KMS-11 (cell line): ENCODE measurements around the gene FOXO1.

ENCODE experiments used
- H2AFZ ChIP-seq: fragments of 200-600 bp; sonication (generic); 2 replicates; pipeline ENCODE4 v1.6.1; 2016; ENCODE audit warnings: antibody characterized with exemption, mixed run types, low read depth
- H3K27ac ChIP-seq: fragments of 200-600 bp; sonication (generic); 2 replicates; pipeline ENCODE4 v1.6.1; 2016; ENCODE audit warnings: mild to moderate bottlenecking, mixed run types
- H3K27me3 ChIP-seq: fragments of 200-600 bp; sonication (generic); 2 replicates; pipeline ENCODE4 v1.6.1; 2017; ENCODE audit warnings: mild to moderate bottlenecking, low read depth, mixed run types, moderate library complexity; ENCODE audit not compliant: insufficient read depth
- H3K36me3 ChIP-seq: fragments of 200-600 bp; sonication (generic); 2 replicates; pipeline ENCODE4 v1.6.1; 2017; ENCODE audit warnings: mild to moderate bottlenecking, mixed run types; ENCODE audit not compliant: insufficient read depth
- H3K4me1 ChIP-seq: fragments of 200-600 bp; sonication (generic); 2 replicates; pipeline ENCODE4 v1.6.1; 2016; ENCODE audit warnings: mild to moderate bottlenecking, low read depth, mixed run types; ENCODE audit not compliant: poor library complexity, severe bottlenecking
- H3K4me2 ChIP-seq: fragments of 200-600 bp; sonication (generic); 2 replicates; pipeline ENCODE4 v1.7.0; 2016; ENCODE audit warnings: mild to moderate bottlenecking, mixed run types
- H3K4me3 ChIP-seq: fragments of 200-600 bp; sonication (generic); IDR thresholded peaks from 2 replicates; pipeline ENCODE4 v1.6.1; 2017; ENCODE audit warnings: low read depth, low read length, mixed read lengths; ENCODE audit not compliant: insufficient read depth
- H3K79me2 ChIP-seq: fragments of 200-600 bp; sonication (generic); 2 replicates; pipeline ENCODE4 v1.6.1; 2016; ENCODE audit warnings: low read depth, mixed run types; ENCODE audit not compliant: insufficient read depth
- H3K9ac ChIP-seq: fragments of 200-600 bp; sonication (generic); 2 replicates; pipeline ENCODE4 v1.6.1; 2016; ENCODE audit warnings: mild to moderate bottlenecking, mixed run types
- H4K20me1 ChIP-seq: fragments of 200-600 bp; sonication (generic); 2 replicates; pipeline ENCODE4 v1.6.1; 2016; ENCODE audit warnings: mild to moderate bottlenecking, mixed run types; ENCODE audit not compliant: insufficient read depth
- CTCF ChIP-seq: fragments of 200-600 bp; sonication (generic); conservative IDR thresholded peaks from 2 replicates; pipeline ENCODE4 v1.6.1; 2017; ENCODE audit warnings: low read depth, mild to moderate bottlenecking, antibody characterized with exemption, low read length, moderate library complexity, mixed read lengths

The FOXO1 gene

GRCh38 chr13:40640202-40640601 is 26.2 kb downstream of the FOXO1 start:
- no peaks in the 10 kb centered on the region for H3K27me3 ChIP-seq
- H3K9ac ChIP-seq = no peak overlapping the region
- H3K4me3 ChIP-seq = no peak overlapping the region
- H3K27ac ChIP-seq = no peak overlapping the region
- no peaks in the 10 kb centered on the region for H3K36me3 ChIP-seq
- peaks cover 34% of the 10 kb centered on the region; the same call in 1 of the 2 replicates for H3K79me2 ChIP-seq
- no peak overlapping the region for H3K4me2 ChIP-seq
- no peak overlapping the region for H2AFZ ChIP-seq
- peaks cover 36% of the 10 kb centered on the region for H3K4me1 ChIP-seq
- no peaks in the 10 kb centered on the region for H4K20me1 ChIP-seq
- no peak for TF ChIP-seq CTCF

GRCh38 chr13:40639221-40639681 is 27.2 kb downstream of the FOXO1 start:
- peaks cover 36% of the 10 kb centered on the region; the same call in 1 of the 2 replicates for H3K79me2 ChIP-seq
- TF ChIP-seq CTCF = no peak

GRCh38 chr13:40637643-40638042 is 28.8 kb downstream of the FOXO1 start:
- no peak for TF ChIP-seq CTCF
- Histone ChIP-seq H3K27me3 (no peaks in the 10 kb centered on the region), H2AFZ (no peak overlapping the region), H4K20me1 (no peaks in the 10 kb centered on the region), H3K27ac (no peak overlapping the region), H3K9ac (no peak overlapping the region), H3K4me1 (peaks cover 29% of the 10 kb centered on the region), H3K4me2 (no peak overlapping the region), H3K79me2 (peaks cover 48% of the 10 kb centered on the region; the same call in 1 of the 2 replicates), H3K4me3 (no peak overlapping the region), H3K36me3 (no peaks in the 10 kb centered on the region)

More at GRCh38 chr13:40639221-40639681, 27.2 kb downstream of the FOXO1 start:
- Histone ChIP-seq H3K4me3 (no peak overlapping the region), H3K4me1 (peaks cover 30% of the 10 kb centered on the region), H4K20me1 (no peaks in the 10 kb centered on the region), H3K9ac (no peak overlapping the region), H3K27ac (no peak overlapping the region), H3K27me3 (no peaks in the 10 kb centered on the region), H3K36me3 (no peaks in the 10 kb centered on the region), H2AFZ (no peak overlapping the region), H3K4me2 (no peak overlapping the region)

GRCh38 chr13:40635315-40635995 is 31.0 kb downstream of the FOXO1 start:
- no peaks in the 10 kb centered on the region for H3K27me3 ChIP-seq
- no peak overlapping the region for H3K4me3 ChIP-seq
- peaks cover 29% of the 10 kb centered on the region for H3K4me1 ChIP-seq
- no peak overlapping the region for H3K4me2 ChIP-seq
- H3K27ac ChIP-seq = no peak overlapping the region
- TF ChIP-seq CTCF = no peak
- no peak overlapping the region for H2AFZ ChIP-seq
- H4K20me1 ChIP-seq = no peaks in the 10 kb centered on the region
- H3K36me3 ChIP-seq = no peaks in the 10 kb centered on the region
- no peak overlapping the region for H3K9ac ChIP-seq
- H3K79me2 ChIP-seq = peaks cover 53% of the 10 kb centered on the region
